Stimulated activated CD4-positive, alpha-beta T cell treated with anti-CD3 and anti-CD28 coated beads, Interleukin-4, amount 100 ng/mL, for 4 hours (primary cell): ENCODE data around the gene SMAD4.
"Not testable (repeated sequence)": the region's sequence is repeated elsewhere in the genome, so short reads cannot be mapped to it uniquely, and the experiment has no call there.

ENCODE experiments used
- DNase-seq, 2 experiments: peaks; one replicate each; pipeline ENCODE4 v3.0.0-alpha.2; 2020

Gene SMAD4

DNA sequence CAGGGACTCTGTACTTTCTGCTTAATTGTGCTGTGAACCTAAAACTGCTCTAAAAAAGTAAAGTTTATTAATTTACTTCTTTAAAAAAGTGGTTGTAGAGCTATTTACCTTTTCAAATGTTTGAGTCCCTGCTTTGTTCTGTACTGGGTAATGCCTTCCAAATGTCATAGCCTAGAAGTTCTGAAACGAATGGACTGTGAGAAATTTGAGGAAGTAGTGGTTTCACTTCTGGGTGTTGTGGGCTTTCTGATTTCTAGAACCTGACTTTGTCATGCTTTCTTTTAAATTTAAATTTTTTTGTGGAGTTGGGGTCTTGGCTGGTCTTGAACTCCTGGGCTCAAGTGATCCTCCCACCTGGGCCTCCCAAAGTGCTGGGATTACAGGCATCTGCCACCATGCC, 44.6 kb downstream of the SMAD4 start:
- DNase-seq = no peak

DNA sequence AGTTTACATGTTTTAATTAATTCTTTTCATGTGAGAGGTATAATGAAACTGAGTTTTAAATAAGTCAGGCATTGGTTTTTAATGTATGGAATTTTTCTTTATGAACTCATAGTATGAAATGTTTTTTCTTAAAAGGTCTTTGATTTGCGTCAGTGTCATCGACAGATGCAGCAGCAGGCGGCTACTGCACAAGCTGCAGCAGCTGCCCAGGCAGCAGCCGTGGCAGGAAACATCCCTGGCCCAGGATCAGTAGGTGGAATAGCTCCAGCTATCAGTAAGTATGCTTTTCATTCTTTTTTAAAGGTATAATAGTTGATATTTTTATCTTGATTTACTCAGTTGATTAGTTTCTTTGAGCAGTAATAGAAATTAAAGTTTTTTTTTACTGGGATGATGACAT, 46.5 kb downstream of the SMAD4 start:
- DNase-seq = no peak

DNA sequence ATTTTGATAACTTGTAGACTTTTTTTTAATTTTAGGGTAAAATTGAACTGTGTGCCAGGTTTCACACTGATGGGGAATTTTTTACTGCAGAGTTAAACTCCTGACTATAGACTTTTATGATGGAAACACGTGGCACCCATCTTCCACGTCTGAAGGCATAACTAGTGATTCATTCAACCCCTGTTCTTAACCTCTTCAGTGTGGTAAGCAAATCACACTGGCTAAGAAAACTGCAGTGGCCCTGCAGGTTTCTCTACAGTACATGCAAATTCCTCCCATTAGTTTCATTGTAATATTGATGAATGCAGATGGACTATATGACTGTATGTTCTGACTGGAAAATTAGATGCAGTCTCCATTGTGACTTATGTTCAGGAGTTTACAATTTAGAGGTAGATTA, 47.2 kb downstream of the SMAD4 start:
- no peak for DNase-seq

DNA sequence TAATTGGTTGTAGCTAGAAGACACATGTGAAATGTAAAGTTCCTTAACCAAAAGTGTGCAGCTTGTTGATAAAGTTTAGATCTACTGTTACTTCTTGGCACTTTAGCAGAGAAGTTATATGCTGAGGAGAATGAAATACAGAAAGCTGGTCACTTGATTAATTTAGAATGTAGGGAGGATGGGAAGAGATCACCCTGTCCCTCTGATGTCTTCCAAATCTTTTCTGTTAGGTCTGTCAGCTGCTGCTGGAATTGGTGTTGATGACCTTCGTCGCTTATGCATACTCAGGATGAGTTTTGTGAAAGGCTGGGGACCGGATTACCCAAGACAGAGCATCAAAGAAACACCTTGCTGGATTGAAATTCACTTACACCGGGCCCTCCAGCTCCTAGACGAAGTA, 48.0 kb downstream of the SMAD4 start:
- no peak for DNase-seq

DNA sequence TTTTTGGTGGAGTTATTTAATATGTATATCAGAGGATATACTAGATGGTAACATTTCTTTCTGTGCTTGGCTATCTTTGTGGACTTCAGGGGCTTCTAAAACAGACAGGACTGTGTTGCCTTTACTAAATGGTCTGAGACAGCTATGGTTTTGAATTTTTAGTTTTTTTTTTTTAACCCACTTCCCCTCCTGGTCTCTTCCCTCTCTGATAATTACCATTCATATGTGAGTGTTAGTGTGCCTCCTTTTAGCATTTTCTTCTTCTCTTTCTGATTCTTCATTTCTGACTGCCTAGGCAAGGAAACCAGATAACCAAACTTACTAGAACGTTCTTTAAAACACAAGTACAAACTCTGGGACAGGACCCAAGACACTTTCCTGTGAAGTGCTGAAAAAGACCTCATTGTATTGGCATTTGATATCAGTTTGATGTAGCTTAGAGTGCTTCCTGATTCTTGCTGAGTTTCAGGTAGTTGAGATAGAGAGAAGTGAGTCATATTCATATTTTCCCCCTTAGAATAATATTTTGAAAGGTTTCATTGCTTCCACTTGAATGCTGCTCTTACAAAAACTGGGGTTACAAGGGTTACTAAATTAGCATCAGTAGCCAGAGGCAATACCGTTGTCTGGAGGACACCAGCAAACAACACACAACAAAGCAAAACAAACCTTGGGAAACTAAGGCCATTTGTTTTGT, 52.7 kb downstream of the SMAD4 start:
- no peak for DNase-seq

DNA sequence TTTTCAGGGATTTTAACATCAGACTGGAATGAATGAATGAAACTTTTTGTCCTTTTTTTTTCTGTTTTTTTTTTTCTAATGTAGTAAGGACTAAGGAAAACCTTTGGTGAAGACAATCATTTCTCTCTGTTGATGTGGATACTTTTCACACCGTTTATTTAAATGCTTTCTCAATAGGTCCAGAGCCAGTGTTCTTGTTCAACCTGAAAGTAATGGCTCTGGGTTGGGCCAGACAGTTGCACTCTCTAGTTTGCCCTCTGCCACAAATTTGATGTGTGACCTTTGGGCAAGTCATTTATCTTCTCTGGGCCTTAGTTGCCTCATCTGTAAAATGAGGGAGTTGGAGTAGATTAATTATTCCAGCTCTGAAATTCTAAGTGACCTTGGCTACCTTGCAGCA, 53.4 kb downstream of the SMAD4 start:
- DNase-seq = no peak

DNA sequence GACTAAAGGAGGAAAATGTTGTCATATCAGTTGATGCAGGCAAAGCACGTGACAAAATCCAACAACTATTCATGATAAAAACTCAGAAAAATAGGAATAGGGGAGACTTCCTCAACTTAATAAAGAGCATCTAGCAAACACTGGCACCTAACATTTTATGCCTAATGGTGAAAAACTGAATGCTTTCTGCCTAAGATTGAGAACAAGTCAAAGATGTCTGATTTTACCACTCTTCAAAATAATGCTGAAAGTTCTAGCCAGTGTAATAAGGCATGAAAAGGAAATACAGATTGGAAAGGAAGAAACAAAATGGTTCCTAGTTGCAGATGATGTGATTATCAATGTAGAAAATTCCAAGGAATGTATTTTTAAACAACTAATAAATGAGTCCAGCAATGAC, 58.4 kb downstream of the SMAD4 start:
- no peak for DNase-seq

DNA sequence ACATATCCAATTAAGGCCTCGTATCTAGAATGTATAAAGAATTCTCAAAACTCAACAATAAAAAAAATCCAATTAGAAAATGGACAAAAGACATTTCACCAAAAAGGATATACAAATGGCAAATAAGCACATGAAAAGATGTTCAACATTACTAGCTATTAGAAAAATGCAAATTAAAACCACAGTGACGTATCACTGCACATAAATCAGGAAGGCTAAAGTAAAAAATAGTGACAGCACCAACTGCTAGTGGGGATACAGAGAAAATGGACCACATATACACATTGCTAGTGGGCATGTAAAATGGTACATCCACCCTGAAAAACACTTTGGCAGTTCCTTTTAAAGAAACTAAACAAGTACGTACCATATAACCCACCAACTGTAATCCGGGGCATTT, 59.7 kb downstream of the SMAD4 start:
- no peak for DNase-seq

DNA sequence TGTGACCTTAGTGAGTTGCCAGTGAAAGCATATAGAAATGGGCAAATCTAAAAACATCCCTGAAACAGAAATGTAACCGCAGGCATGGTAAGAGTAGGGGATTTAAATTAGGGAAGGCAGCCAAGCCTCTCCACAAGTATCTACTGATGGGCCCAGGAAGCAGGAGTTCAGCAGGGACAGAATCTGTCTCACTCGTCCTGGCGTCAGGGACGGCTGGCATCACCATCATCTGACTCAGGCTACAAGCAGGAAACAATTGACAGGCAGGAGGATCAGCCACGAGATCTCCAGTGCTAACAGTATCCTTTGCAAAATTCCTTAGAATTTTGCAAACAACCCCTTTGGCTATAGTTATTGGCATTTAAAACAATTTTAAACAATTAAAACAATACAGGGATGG, 61.3 kb downstream of the SMAD4 start:
- no peak for DNase-seq

DNA sequence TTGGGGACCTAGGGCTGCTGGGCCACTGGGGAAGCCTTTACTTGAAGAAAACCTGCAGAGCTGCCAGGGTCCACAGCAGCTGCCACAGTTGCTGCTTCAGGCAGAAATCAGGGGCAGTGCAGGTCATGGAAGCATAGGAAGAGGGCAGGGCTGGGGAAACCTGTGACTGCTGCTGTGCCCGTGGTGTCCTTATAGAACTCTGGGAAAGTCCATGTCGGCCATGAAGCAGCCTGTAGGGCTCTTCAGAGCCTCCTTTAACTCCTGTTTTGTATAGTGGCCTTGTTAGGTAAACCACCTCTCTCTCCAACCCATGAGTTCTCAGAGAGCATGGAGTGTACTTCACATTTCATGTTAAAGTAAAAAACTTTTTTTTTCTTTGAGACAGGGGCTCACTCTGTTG, 62.1 kb downstream of the SMAD4 start:
- DNase-seq = no peak

DNA sequence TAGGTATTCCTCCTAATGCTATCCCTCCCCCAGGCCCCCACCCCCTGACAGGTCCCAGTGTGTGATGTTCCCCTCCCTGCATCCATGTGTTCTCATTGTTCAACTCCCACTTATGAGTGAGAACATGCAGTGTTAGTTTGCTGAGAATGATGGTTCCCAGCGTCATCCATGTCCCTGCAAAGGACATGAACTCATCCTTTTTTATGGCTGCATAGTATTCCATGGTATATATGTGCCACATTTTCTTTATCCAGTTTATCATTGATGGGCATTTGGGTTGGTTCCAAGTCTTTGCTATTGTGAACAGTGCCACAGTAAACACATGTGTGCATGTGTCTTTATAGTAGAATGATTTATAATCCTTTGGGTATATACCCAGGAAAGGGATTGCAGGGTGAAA, 63.0 kb downstream of the SMAD4 start:
- DNase-seq = not testable (repeated sequence)

DNA sequence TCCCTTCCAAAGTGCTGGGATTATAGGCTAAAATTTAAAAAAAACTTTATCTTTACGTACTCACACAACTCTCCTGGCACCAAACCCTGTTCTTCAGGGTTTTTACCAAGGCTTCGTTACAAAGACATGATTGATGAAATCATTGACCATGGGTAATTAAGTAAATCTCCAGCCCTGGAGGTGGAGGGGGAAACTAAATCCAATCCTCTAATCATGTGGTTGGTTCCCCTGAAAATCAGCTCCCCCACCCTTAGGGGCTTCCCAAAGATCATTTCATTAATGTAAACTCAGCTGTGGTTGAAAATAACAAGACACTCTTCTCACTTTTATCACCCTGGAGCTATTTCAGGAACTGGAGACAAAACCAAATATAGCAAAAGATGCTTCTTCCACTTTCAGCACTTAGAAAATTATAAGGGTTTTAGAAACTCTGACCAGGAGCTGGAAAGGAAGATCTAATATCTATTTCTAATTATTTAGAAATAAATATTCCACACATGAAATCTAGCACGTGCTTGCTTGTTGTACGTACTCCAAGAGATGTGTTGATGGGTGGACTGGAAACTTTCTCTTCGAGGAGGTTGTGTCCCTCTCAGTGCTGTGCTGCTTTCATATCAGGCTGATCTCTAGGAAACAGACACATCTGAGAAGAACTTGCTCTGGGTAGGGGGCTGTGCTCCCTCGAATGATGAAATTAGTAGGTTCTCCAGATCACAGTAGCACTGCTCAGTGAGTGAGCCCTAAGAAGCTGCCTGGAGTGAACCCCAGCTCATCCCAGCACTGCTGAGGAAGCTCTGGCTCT, 67.2 kb downstream of the SMAD4 start:
- DNase-seq = no peak

DNA sequence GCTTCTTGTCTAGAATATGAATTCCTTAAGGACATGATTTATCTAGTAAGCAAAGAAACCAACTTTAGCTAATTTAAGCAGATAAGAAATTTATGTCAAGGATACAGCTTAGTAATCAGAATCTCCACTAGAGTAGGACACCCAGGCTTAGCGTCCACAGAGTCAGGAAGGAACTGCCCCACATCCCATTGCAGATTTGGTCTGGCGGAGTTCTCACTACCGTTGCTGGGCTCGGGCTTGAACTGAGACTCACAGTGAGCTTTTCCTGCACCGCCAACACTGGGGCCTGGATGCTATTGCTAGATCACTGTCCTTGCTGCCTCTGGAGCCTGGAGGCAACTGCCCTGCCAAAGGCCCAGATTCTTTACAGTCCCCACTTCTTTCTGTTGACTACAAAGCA, 68.1 kb downstream of the SMAD4 start:
- DNase-seq = no peak

DNA sequence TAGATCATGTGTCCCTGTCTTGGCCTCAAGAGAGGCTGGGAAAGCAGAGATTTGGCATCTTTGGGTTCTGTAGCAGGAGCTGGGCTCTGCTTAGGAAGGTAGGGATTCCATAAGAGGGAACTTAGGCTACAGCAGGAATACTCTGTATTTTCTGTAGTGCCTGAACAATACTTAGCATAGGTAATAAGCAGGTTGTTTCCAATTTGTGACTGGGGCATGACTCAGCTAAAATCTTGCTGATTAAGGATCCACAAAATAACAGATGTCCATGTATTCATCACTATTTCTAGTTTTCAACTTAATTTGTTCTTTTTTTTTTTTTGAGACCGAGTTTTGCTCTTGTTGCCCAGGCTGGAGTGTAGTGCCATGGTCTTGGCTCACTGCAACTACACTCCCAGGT, 68.5 kb downstream of the SMAD4 start:
- DNase-seq = no peak

DNA sequence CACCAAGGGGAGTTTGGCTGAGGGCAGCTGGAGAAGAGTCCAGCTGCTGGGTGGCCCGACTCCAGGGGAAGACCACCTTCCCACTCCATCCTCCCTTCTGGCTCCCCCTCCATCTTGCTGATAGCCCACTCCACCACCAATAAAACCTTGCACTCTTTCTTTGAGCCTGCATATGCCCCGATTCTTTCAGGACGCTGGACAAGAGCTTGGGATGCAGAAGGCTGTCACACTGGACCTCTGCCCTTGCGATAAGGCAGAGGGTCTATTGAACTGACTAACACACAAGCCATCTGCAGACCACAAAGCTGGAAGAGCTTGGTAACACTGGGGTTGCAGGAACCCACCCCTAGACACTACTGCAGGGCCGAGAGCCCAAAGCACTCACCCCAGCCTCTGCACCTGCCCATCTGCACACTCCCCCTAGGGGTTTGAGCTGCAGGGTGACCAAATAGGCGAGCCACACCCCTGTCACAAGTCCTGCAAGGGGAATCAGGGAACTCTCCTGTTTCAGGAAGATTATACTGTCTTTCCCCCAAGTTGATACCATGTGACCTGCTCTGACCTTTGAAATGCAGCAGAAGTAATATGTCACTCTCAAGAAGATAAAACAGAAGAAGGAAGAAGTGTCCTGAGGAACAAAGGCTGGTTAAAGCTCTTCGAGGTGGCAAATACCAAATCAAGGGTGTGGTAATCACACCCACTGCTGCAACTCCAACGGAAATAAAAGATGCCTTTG, 70.5 kb downstream of the SMAD4 start:
- no peak for DNase-seq

DNA sequence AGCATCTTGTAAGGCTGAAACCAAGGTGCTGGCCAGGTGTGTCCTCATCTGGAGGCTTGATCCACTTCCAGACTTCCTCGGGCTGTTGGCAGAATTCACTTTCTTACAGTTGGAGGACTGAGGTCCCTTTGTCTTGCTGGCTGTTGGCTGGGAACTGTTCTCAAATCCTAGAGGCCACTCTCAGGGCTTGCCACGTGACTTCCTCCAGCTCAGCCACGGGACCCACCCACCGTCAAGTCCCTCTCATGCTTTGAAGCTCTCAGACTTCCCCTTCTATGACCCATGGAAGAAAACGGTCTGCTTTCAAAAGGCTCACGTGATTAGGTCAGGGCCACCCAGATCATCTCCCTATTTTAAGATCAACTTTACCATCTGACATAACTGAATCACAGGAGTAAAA, 77.1 kb downstream of the SMAD4 start:
- no peak for DNase-seq

DNA sequence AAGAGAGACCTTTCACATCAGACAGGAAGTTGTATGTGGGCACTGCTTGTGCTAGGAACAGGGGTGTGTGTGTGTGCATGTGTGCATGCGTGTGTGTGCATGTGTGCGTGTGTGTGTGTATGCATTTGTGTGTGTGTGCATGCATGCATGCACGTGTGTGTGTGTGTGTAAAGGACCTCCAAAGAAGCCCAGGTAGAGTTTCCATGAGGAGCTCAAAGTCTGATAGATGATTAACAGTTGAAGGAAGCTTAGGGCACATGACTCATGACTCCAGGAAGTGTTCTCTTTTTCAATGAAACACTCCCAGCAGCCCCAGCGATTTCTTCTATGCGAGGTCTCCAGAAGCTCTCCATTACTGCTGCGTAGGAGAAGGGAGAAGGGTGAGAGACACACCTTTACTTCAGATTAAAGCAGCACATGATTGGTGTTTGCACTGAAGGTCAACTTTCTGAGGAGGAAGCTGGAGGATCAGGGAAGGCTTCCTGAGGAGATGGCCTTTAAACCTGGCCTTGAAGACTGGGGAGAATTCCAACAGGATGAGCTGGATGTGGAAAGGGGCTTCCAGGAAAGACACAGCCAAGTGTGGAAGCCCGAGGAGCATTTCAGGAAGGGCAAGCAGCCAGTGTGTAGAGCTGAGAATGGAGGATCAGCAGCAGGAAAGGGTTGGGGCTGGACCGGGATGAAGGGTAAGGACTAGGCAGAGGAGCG, 77.7 kb downstream of the SMAD4 start:
- peak in 1 of 2 experiments; percentile 15 for DNase-seq

DNA sequence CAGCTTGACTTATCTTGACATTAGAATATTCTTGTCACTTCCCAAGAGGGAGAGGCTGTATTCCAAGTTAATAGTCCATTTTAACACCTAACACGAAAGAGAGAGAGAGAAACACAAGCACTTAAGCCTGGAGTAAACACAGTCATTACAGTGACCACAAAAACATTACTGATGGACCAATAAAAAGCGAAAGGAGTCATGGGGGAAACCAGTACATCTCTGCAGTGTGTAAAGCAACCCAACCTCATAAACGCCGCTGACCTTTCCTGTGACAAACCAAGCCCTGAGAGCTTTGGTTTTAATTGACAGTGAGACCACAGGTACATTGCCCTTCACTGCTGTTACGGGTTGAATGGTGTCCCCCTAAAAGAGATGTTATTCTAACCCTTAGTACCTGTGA, 78.3 kb downstream of the SMAD4 start:
- no peak for DNase-seq

DNA sequence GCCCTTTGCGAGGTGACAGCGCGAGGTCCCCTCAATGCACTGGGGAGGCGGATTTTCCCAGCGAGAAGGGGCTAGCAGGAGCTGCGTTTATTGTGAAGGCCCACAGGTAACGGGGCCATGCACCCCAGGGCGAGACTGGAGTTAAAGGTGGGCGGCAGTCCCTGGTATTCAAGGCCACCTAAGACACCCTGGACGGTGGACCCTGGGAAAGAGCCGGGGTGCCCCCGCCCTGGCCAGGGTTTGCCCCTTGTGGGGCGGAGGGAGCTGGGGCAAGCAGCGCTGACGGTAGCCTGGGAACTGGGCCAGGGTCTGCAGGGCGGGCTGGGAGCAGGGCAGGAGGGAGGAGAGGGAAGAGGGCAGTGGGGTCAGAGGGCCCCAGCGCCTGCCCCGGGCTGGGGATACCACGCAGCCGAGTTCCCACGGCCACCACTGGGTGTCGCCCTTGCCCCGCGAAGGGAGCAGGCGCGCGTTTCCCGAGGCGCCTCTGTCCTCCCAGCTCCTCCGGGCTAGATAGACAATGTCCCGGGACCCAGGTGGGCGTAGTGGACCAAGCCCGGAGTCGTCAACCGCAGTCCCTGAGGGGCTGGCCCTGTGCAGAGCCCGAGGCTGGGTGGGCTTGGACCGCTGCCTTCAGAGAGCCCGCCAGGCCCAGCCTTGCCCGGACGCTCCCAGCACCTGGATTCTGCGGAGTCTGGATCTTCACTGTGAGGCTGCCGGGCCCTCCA, 80.2 kb downstream of the SMAD4 start:
- DNase-seq = peak; percentile 45 to 76

DNA sequence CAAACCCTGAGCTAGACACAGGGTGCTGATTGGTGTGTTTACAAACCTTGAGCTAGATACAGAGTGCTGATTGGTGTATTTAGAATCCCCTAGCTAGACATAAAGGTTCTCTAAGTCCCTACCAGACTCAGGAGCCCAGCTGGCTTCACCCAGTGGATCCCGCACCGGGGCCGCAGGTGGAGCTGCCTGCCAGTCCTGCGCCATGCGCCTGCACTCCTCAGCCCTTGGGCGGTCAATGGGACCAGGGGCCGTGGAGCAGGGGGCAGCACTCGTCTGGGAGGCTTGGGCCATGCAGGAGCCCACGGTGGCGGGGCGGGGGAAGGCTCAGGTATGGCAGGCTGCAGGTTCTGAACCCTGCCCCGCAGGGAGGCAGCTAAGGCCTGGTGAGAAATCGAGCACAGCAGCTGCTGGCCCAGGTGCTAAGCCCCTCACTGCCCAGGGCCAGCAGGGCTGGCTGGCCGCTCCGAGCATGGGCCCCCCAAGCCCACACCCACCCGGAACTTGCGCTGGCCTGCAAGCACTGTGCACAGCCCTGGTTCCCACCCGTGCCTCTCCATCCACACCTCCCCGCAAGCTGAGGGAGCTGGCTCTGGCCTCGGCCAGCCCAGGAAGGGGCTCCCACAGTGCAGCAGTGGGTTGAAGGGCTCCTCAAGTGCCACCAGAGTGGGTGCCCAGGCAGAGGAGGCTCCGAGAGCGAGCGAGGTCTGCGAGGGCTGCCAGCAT, 81.8 kb downstream of the SMAD4 start:
- not testable (repeated sequence) for DNase-seq

DNA sequence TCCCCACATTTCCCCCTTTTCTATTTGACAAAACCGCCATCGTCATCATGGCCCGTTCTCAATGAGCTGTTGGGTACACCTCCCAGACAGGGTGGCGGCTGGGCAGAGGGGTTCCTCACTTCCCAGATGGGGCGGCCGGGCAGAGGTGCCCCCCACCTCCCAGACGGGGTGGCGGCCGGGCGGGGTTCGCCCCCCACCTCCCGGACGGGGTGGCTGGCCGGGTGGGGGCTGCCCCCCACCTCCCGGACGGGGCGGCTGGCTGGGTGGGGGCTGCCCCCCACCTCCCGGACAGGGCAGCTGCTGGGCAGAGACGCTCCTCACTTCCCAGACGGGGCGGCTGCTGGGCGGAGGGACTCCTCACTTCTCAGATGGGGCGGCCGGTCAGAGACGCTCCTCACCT, 87.0 kb downstream of the SMAD4 start:
- not testable (repeated sequence) for DNase-seq

DNA sequence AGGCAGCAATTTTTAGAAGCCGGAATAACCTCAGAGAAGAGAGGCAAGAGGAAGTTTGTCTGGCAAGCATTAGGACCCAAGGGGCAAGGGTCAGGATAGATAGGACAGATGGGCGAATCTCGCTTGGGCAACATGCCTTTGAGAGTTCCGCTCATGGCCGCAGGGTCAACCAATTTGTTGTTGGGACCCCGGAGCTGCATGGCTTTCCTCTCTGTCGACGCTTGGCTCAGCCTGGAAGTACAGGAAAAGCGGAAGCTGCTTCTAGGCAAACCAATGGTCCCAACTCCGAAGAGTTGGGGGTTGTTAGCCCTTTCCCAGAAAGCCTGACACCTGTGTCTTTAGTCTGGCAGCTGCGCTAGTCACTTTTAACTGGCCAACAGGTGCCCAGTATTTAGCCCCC, 89.5 kb downstream of the SMAD4 start:
- not testable (repeated sequence) for DNase-seq
